Measurements from ENCODE around the gene ATP13A1.

ATP13A1 gene

GRCh38 chr19:19643158-19644053 is 20.1 kb downstream of the ATP13A1 start, which contains the start of gene GMIP:
GMIP (minus strand) TSS chr19:19643657; CDS start chr19:19643529, 128 bp downstream.
- DNase-seq (ENCODE audit: low read depth in 2 of 2): peak; percentile 74 to 80

- peak; percentile 42 to 59 for DNase-seq (ENCODE audit: low read depth in 2 of 2)
Measured at GRCh38 chr19:19642506-19643157, 20.8 kb downstream of the ATP13A1 start.

GRCh38 chr19:19637523-19638251 is 25.8 kb downstream of the ATP13A1 start:
- DNase-seq (ENCODE audit: low read depth in 2 of 2): no peak

GRCh38 chr19:19637186-19637522 is 26.3 kb downstream of the ATP13A1 start:
- no peak for DNase-seq (ENCODE audit: low read depth in 2 of 2)

DNA sequence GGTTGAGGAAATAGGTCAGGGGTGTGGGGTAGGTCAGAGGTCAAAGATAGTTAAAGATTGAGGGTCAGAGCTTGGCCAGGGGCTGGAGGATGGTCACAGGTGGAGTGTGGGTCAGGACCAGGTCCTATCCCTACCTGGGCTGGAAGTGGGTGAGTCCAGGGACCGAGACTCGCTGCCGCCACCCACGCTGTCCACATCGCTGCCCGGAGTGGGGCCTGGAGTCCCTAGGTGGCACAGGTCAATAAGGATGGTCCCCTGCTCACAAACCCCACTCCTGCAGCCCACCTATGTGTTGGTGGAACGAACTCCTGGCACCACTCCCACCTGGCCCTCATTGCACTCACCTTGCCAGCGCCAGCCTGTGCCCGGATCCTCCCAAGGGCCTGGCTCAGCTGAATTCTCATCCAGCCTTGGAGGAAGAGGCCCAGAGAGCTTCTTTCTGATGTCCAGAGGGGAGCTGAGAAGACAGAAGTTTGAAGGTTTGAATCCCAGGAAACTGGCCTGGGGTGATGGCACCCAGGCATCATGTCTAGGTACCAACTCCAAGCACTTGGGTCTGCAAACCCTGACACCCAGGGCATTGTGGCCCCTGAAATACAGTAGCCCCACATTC is 26.8 kb downstream of the ATP13A1 start:
- no peak for DNase-seq (ENCODE audit: low read depth in 2 of 2)

DNA sequence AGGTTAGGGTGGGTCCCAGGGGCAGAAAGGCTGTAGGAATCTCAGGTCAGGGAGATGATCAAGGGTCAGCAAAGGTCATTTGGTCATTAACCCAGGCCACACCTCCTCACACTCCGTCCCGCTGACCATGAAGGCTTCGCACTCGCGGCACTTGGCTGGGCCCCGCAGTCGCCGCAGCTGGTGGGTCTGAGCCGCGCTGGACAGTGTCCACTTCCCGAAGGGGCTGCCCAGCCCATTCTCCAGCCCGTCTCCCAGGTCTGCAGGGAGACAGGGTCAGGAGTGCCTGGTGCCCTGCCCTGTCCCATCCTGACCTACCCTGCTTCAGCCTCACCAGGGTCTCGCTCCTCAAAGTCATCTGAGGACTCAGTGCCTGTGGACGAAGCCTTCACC is 28.2 kb downstream of the ATP13A1 start:
- no peak for DNase-seq (ENCODE audit: low read depth in 2 of 2)

- DNase-seq (ENCODE audit: low read depth in 2 of 2): no peak
Measured at GRCh38 chr19:19634516-19635312, 28.8 kb downstream of the ATP13A1 start.

- no peak for DNase-seq (ENCODE audit: low read depth in 2 of 2)
Measured at GRCh38 chr19:19633711-19634515, 29.6 kb downstream of the ATP13A1 start.

- DNase-seq (ENCODE audit: low read depth in 2 of 2): no peak
Measured at GRCh38 chr19:19632661-19633060, 30.8 kb downstream of the ATP13A1 start.

GRCh38 chr19:19631346-19631745 is 32.1 kb downstream of the ATP13A1 start:
- no peak for DNase-seq (ENCODE audit: low read depth in 2 of 2)

DNA sequence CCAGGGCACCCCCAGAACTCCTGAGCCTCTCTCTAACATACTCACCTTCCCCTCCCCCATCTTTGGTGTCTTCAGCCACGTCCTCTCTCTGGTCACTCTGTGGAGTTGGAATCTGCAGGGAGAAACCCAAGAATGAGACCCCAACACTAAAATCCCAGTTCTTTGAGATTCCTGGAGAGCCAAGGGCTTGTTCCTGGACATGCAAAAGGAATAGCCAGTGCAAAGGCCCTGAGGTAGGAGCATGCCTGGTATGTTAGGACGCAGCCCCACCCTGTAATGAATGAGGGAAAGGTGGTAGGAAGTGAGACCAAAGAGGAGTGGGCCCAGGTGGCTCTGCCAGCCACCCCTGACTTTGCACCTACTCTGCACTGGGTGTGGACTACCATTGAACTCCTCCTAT is 33.0 kb downstream of the ATP13A1 start:
- DNase-seq (ENCODE audit: low read depth in 2 of 2): no peak

DNA sequence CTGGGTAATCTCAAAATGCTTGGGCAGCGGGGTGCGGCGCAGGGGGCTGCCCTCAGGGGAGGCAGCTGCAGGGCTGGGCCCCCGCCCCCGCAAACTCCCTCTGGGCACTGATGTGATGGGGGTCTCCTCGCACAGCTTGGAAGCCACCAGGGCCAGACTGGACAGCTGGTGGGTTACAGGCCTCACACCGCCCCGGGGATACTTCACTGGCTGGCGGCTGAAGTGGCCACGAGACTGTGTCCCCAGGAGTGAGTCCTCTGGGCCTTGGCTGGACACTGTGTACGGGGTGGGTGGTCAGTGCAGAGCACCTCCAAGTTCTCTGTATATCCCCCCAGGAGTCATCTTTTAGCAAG is 33.4 kb downstream of the ATP13A1 start:
- no peak for DNase-seq (ENCODE audit: low read depth in 2 of 2)

GRCh38 chr19:19628501-19629134 is 34.9 kb downstream of the ATP13A1 start:
- peak in 1 of 2 donors; percentile 57 for DNase-seq (ENCODE audit: low read depth in 2 of 2)

- peak; percentile 43 to 75 for DNase-seq (ENCODE audit: low read depth in 2 of 2)
Measured at GRCh38 chr19:19627621-19628500, 35.6 kb downstream of the ATP13A1 start, which contains the start of gene LPAR2. LPAR2 (minus strand) TSS chr19:19628220; CDS start chr19:19627275, 945 bp downstream.

GRCh38 chr19:19626516-19627472 is 36.7 kb downstream of the ATP13A1 start:
- no peak for DNase-seq (ENCODE audit: low read depth in 2 of 2)

GRCh38 chr19:19624032-19624570 is 39.4 kb downstream of the ATP13A1 start:
- DNase-seq (ENCODE audit: low read depth in 2 of 2): no peak

- DNase-seq (ENCODE audit: low read depth in 2 of 2): no peak
Measured at GRCh38 chr19:19623383-19623782, 40.1 kb downstream of the ATP13A1 start.
